K562 (cell line): ENCODE measurements around the gene KCNK6. TPM values are rescaled to one million over a fixed set of nuclear protein-coding genes. Genes with fewer than 3 reads are reported as not detected.

Source experiments
- ATAC-seq: fragments of 200-7000 bp; cut with Tn5 transposase; 3 replicates; pipeline ENCODE4 v1.9.1; 2020; ENCODE audit warnings: moderate library complexity
- BruUV-seq: library from RNA; stranded (reverse); fragments of 400-500 nt; replicated peaks from 2 replicates; lab custom pipeline; 2021; lab: Mats Ljungman, UMichigan
- CTCF ChIA-PET: fragments of 300-600 bp; formaldehyde crosslinking; extraction: SDS; loops from one replicate; lab custom pipeline; 2021; ENCODE audit warnings: low intra/inter-chr PET ratio; lab: Yijun Ruan, JAX
- POLR2A ChIA-PET: fragments of 300-600, 350-650 bp; sonication (Branson Sonifier 250); formaldehyde crosslinking; extraction: SDS; loops from one replicate; lab custom pipeline; 2021; ENCODE audit warnings: antibody characterized with exemption, inconsistent platforms; lab: Yijun Ruan, JAX
- DNase-seq, 4 experiments: peaks; one replicate each; pipeline versions ENCODE4 v3.0.0 to v3.0.0-alpha.2; 2011 to 2018; ENCODE audit warnings: low spot score in 3 of 4, mixed read lengths in 3 of 4; ENCODE audit errors: extremely low read depth in 1 of 4
- FAIRE-seq: peaks from 2 replicates; lab custom pipeline; 2011; peaks lifted over from hg19 to GRCh38; lab: Jason Lieb, UNC
- H2AFZ ChIP-seq: 2 replicates; pipeline ENCODE4 v1.6.0; 2011; ENCODE audit warnings: low read depth, low read length, control low read depth, inconsistent platforms
- H3K27ac ChIP-seq: fragments of 200-600 bp; 3 replicates; pipeline ENCODE4 v1.8.0; 2011; ENCODE audit warnings: low read depth, mild to moderate bottlenecking, control low read depth, inconsistent platforms, low read length, moderate library complexity, mixed read lengths; ENCODE audit errors: extremely low read depth
- H3K27me3 ChIP-seq, 2 experiments: fragments of 300-600 bp in 1 of 2; 2 replicates in 1 of 2; 3 replicates in 1 of 2; pipeline versions ENCODE4 v1.6.0 to v1.8.0; 2011; ENCODE audit warnings: inconsistent platforms in 2 of 2, low read length in 2 of 2, mild to moderate bottlenecking in 1 of 2, mixed read lengths in 1 of 2, moderate library complexity in 1 of 2; ENCODE audit not compliant: control insufficient read depth in 2 of 2, insufficient read depth in 2 of 2
- H3K36me3 ChIP-seq: fragments of 300-600 bp; 3 replicates; pipeline ENCODE4 v1.8.0; 2011; ENCODE audit warnings: mild to moderate bottlenecking, low read length, inconsistent platforms; ENCODE audit not compliant: control insufficient read depth, insufficient read depth
- H3K4me1 ChIP-seq, 2 experiments: fragments of 200-600 bp in 1 of 2; replicated peaks in 1 of 2; 2 replicates in 1 of 2; 3 replicates in 1 of 2; pipeline versions ENCODE4 v1.5.1 to v1.8.0; 2011; ENCODE audit warnings: inconsistent platforms in 2 of 2, low read length in 2 of 2, mild to moderate bottlenecking in 1 of 2, mixed read lengths in 1 of 2, moderate library complexity in 1 of 2; ENCODE audit not compliant: control insufficient read depth in 2 of 2, insufficient read depth in 2 of 2
- H3K4me2 ChIP-seq: 2 replicates; pipeline ENCODE4 v1.6.1; 2011; ENCODE audit warnings: low read length, control low read depth, inconsistent platforms, mixed read lengths; ENCODE audit not compliant: insufficient read depth
- H3K4me3 ChIP-seq: fragments of 200-600 bp; sonication (generic), shearing (Covaris generic); 2 replicates; pipeline ENCODE4 v1.5.1; 2016; ENCODE audit warnings: control low read depth, inconsistent platforms
- H3K79me2 ChIP-seq: fragments of 200-600 bp; 3 replicates; pipeline ENCODE4 v1.8.0; 2011; ENCODE audit warnings: low read length, inconsistent platforms; ENCODE audit not compliant: control insufficient read depth, insufficient read depth
- H3K9ac ChIP-seq, 2 experiments: 2 replicates each; pipeline versions ENCODE4 v1.6.0 to v1.6.1; 2011; ENCODE audit warnings: low read depth in 2 of 2, low read length in 2 of 2, control low read depth in 1 of 2, inconsistent platforms in 1 of 2, mild to moderate bottlenecking in 1 of 2, mixed read lengths in 1 of 2; ENCODE audit not compliant: insufficient read depth in 1 of 2
- H3K9me1 ChIP-seq: one replicate; pipeline ENCODE4 v1.6.0; 2011; ENCODE audit warnings: inconsistent platforms, mild to moderate bottlenecking, low read length, moderate library complexity; ENCODE audit not compliant: control insufficient read depth, insufficient read depth
- H3K9me3 ChIP-seq: replicated peaks from 2 replicates; pipeline ENCODE4 v1.5.1; 2011; ENCODE audit warnings: low read depth, low read length, inconsistent platforms; ENCODE audit not compliant: control insufficient read depth, insufficient read depth
- H4K20me1 ChIP-seq: replicated peaks from 2 replicates; pipeline ENCODE4 v1.6.1; 2011; ENCODE audit warnings: low read length, inconsistent platforms, mixed read lengths; ENCODE audit not compliant: control insufficient read depth, insufficient read depth
- ARID3B ChIP-seq: fragments of 250-450 bp; sonication (Bioruptor Pico); IDR thresholded peaks from 2 replicates; pipeline ENCODE4 v1.4.0; 2020; ENCODE audit warnings: borderline replicate concordance
- ATF7 ChIP-seq: fragments of 450-650 bp; IDR thresholded peaks from 2 replicates; pipeline ENCODE4 v1.7.1; 2014; ENCODE audit warnings: mild to moderate bottlenecking, moderate library complexity
- CHD2 ChIP-seq: IDR thresholded peaks from 2 replicates; pipeline ENCODE4 v1.6.1; 2011; ENCODE audit warnings: low read depth, low read length
- E2F3 ChIP-seq: fragments of 250-450 bp; sonication (Bioruptor Pico); IDR thresholded peaks from 2 replicates; pipeline ENCODE4 v1.4.0; 2020; ENCODE audit warnings: mild to moderate bottlenecking
- EZH2 ChIP-seq: IDR thresholded peaks from 2 replicates; pipeline ENCODE4 v1.6.1; 2012; ENCODE audit warnings: low read depth, mild to moderate bottlenecking, inconsistent platforms, low read length, borderline replicate concordance
- FIP1L1 ChIP-seq: fragments of 200-400 bp; formaldehyde crosslinking; IDR thresholded peaks from 2 replicates; pipeline ENCODE4 v1.6.1; 2018; ENCODE audit warnings: mild to moderate bottlenecking, low read depth, low read length; ENCODE audit not compliant: poor library complexity, severe bottlenecking
- HDAC6 ChIP-seq: IDR thresholded peaks from 2 replicates; pipeline ENCODE4 v1.6.1; 2012; ENCODE audit warnings: low read depth, mild to moderate bottlenecking, control low read depth, inconsistent platforms, low read length, moderate library complexity
- HMGN3 ChIP-seq: IDR thresholded peaks from 2 replicates; pipeline ENCODE4 v1.6.1; 2011; ENCODE audit warnings: borderline replicate concordance, low read depth, mild to moderate bottlenecking, mixed read lengths, low read length; ENCODE audit not compliant: insufficient read length; ENCODE audit errors: extremely low read depth
- KLF6 ChIP-seq: fragments of 250-450 bp; sonication (Bioruptor Pico); IDR thresholded peaks from 2 replicates; pipeline ENCODE4 v1.4.0; 2020; ENCODE audit warnings: mild to moderate bottlenecking, moderate library complexity, borderline replicate concordance
- LEF1 ChIP-seq: fragments of 450-650 bp; IDR thresholded peaks from 2 replicates; pipeline ENCODE4 v1.6.1; 2016; ENCODE audit warnings: mild to moderate bottlenecking
- MAX ChIP-seq: sonication (generic); formaldehyde crosslinking; IDR thresholded peaks from 2 replicates; pipeline ENCODE4 v1.9.0; 2022; ENCODE audit warnings: mild to moderate bottlenecking, missing genetic modification reagents
- SMC3 ChIP-seq: conservative IDR thresholded peaks from 2 replicates; pipeline ENCODE4 v1.6.1; 2011; ENCODE audit warnings: low read depth, low read length, improper control_type of control experiment; ENCODE audit not compliant: insufficient read depth
- SRSF1 ChIP-seq: fragments of 200-400 bp; formaldehyde crosslinking; IDR thresholded peaks from 2 replicates; pipeline ENCODE4 v1.6.1; 2017; ENCODE audit warnings: mild to moderate bottlenecking, low read depth, low read length, moderate library complexity
- TBL1XR1 ChIP-seq, 2 experiments: IDR thresholded peaks; 2 replicates each; pipeline ENCODE4 v1.6.1; 2012; ENCODE audit warnings: improper control_type of control experiment in 2 of 2, low read length in 2 of 2, mild to moderate bottlenecking in 1 of 2
- THRB ChIP-seq: fragments of 450-650 bp; formaldehyde crosslinking; conservative IDR thresholded peaks from 2 replicates; pipeline ENCODE4 v1.4.0; 2022; ENCODE audit warnings: mild to moderate bottlenecking, missing genetic modification characterization
- ZBTB9 ChIP-seq: fragments of 450-650 bp; formaldehyde crosslinking; IDR thresholded peaks from 2 replicates; pipeline ENCODE4 v1.4.0; 2020; ENCODE audit warnings: mild to moderate bottlenecking, moderate library complexity
- ZNF121 ChIP-seq: sonication (generic); formaldehyde crosslinking; conservative IDR thresholded peaks from 2 replicates; pipeline ENCODE4 v1.8.0; 2022; ENCODE audit warnings: missing genetic modification reagents
- ZNF444 ChIP-seq: fragments of 250-450 bp; sonication (Bioruptor Pico); IDR thresholded peaks from 2 replicates; pipeline ENCODE4 v1.4.0; 2020; ENCODE audit warnings: mild to moderate bottlenecking, moderate library complexity
- ZNF668 ChIP-seq: fragments of 250-450 bp; sonication (Bioruptor Pico); IDR thresholded peaks from 2 replicates; pipeline ENCODE4 v1.8.0; 2022; ENCODE audit warnings: mild to moderate bottlenecking, inconsistent platforms
- WGBS: fragments of 100-300 bp; shearing (Covaris generic); methylation state at CpG from one replicate; pipeline ENCODE4 v1.1.6; 2016; ENCODE audit warnings: low coverage, mixed read lengths; ENCODE audit not compliant: insufficient coverage; ENCODE audit errors: missing lambda C conversion rate; 5-methylcytosine and 5-hydroxymethylcytosine counted together
- in situ Hi-C: fragments of 300-500 bp; cut with MboI; formaldehyde crosslinking; loops from 4 replicates; pipeline ENCODE4 v1.15.0; 2018; ENCODE audit warnings: inconsistent platforms, mixed read lengths
- intact Hi-C: fragments of 100-400 bp; cut with micrococcal nuclease; formaldehyde crosslinking; loops from 2 replicates; pipeline ENCODE4 v1.14.2; 2022
- polyA plus RNA-seq, 8 experiments: library from polyadenylated mRNA; depleted of rRNA in 4 of 8; stranded (reverse) in 5 of 8; unstranded in 3 of 8; fragments of >200 nt; fragmentation: Nextera tagmentation in 2 of 8; fragmentation: Illumina TruSeq in 1 of 8; extraction: Ambion mirVana in 2 of 8; extraction: Trizol in 1 of 8; gene quantifications; 2 replicates each; pipeline versions ENCODE4 v1.2.1 to v1.2.3, GENCODE V29; 2011 to 2014; ENCODE audit warnings: inconsistent platforms in 1 of 8, missing spikeins in 1 of 8
- total RNA-seq, 7 experiments: library from RNA; depleted of rRNA in 6 of 7; stranded (reverse); fragments of >200 nt in 6 of 7; fragmentation: Illumina TruSeq in 2 of 7; extraction: Trizol in 2 of 7; gene quantifications; 2 replicates each; pipeline versions ENCODE4 v1.2.1 to v1.2.3, GENCODE V29; 2011 to 2021; ENCODE audit warnings: low replicate concordance in 1 of 7

The KCNK6 gene
- total and polyA plus RNA-seq, 9 of the 15 experiments (the other 6 are each of a cell fraction or from before 2014, with no cell fraction given) = 0.05 to 0.42 (median 0.15) TPM

GRCh38 chr19:38304352-38304865 is 15.2 kb upstream of the KCNK6 start:
- FAIRE-seq = no peak
- H3K27ac ChIP-seq = no peak overlapping the region
- no peaks in the 10 kb centered on the region for H3K9me1 ChIP-seq
- H3K9me3 ChIP-seq = no peaks in the 10 kb centered on the region
- no TSS peak for BruUV-seq
- no peak overlapping the region for H3K4me3 ChIP-seq
- peak overlapping the region in 1 of 2 experiments; percentile 59; a peak in 2 of 4 replicates for H3K9ac ChIP-seq
- H3K36me3 ChIP-seq = peaks cover 56% of the 10 kb centered on the region; the same call in 2 of the 3 replicates
- H3K27me3 ChIP-seq = no peaks in the 10 kb centered on the region
- peak; percentile 12 for ATAC-seq
- H3K79me2 ChIP-seq = peaks cover 9% of the 10 kb centered on the region; the same call in 2 of the 3 replicates
- DNase-seq = no peak
- 73% methylated on average over 17 of the region's 27 CpGs for WGBS
- no peak overlapping the region for H2AFZ ChIP-seq
- H3K4me1 ChIP-seq = peaks cover 22 to 64% of the 10 kb centered on the region in 2 experiments
- H4K20me1 ChIP-seq = no peaks in the 10 kb centered on the region
- peak overlapping the region; percentile 20; the same call in 1 of the 2 replicates for H3K4me2 ChIP-seq
- intact Hi-C loops = no loop called here
- in situ Hi-C loops = no loop called here
- ChIA-PET CTCF (no interaction called here), POLR2A (interaction anchor here (0.9 to 1.8 kb wide), 2 partner anchors 9 to 36 kb away, joined by 3 to 12 read pairs; no protein-coding TSS in a partner anchor)
- TF ChIP-seq ARID3B (CRISPR knock-in tag) (no peak), SRSF1 (no peak), CHD2 (no peak), HMGN3 (no peak), ZNF668 (CRISPR knock-in tag) (no peak), ATF7 (no peak), EZH2 (no peak), FIP1L1 (peak; percentile 53), LEF1 (no peak), ZNF121 (CRISPR knock-in tag) (no peak), MAX (CRISPR knock-in tag) (no peak), E2F3 (CRISPR knock-in tag) (no peak), HDAC6 (no peak), TBL1XR1 (IDR thresholded peaks at IDR 0.05; ENCODE audit: low read length in 2 of 2) (no peak), ZNF444 (CRISPR knock-in tag) (no peak), KLF6 (CRISPR knock-in tag) (no peak), SMC3 (no peak), ZBTB9 (CRISPR knock-in tag) (no peak), THRB (CRISPR knock-in tag) (no peak)
